Transverse colon (tissue), 4 donors: Measurements from ENCODE around the gene FOSB.
"Not testable (repeated sequence)": the region's sequence is repeated elsewhere in the genome, so short reads cannot be mapped to it uniquely, and the experiment has no call there.

Experiments
- CTCF ChIP-seq, 5 experiments: fragments of 200-600 bp in 3 of 5; fragments of 450-650 bp in 2 of 5; sonication (generic) in 3 of 5; IDR thresholded peaks; 1 replicate in 2 of 5; 2 replicates in 3 of 5; pipeline ENCODE4 v1.5.1; 2016 to 2017; ENCODE audit warnings: antibody characterized with exemption in 5 of 5, inconsistent platforms in 3 of 5, mild to moderate bottlenecking in 2 of 5, moderate library complexity in 1 of 5
- EP300 ChIP-seq: sonication (generic); formaldehyde crosslinking; IDR thresholded peaks from one replicate; pipeline ENCODE4 v1.6.1; 2017; ENCODE audit warnings: antibody characterized with exemption, low read depth
- POLR2A ChIP-seq: fragments of 450-650 bp; IDR thresholded peaks from one replicate; pipeline ENCODE4 v1.6.1; 2016; ENCODE audit warnings: antibody characterized with exemption, mild to moderate bottlenecking, moderate library complexity
- POLR2AphosphoS5 ChIP-seq, 3 donors: sonication (generic); formaldehyde crosslinking; IDR thresholded peaks; one replicate each; pipeline ENCODE4 v1.6.1; 2016; ENCODE audit warnings: antibody characterized with exemption in 3 of 3

- TF ChIP-seq POLR2A; CTCF (IDR thresholded peaks at IDR 0.05); POLR2AphosphoS5 (IDR thresholded peaks at IDR 0.05); EP300: not testable (repeated sequence)
These were observed 36.8 kb upstream of the FOSB start for GRCh38 chr19:45431008-45431407.
